Measurements from ENCODE around the gene PIK3CB.
"Not testable (repeated sequence)": the region's sequence is repeated elsewhere in the genome, so short reads cannot be mapped to it uniquely, and the experiment has no call there.

Gene PIK3CB

GRCh38 chr3:138824114-138824506 lies 10.6 kb downstream of the PIK3CB start:
- no peak overlapping the region for H3K4me3 ChIP-seq (ENCODE audit: low read depth, low read length, poor library complexity, severe bottlenecking)
- peaks cover 36% of the 10 kb centered on the region for H3K79me2 ChIP-seq (ENCODE audit: insufficient read depth, low read length)

GRCh38 chr3:138820379-138820778 lies 14.3 kb downstream of the PIK3CB start:
- H3K4me3 ChIP-seq (ENCODE audit: low read depth, low read length, poor library complexity, severe bottlenecking); H3K4me2 ChIP-seq (ENCODE audit: low read length); H3K9me3 ChIP-seq (ENCODE audit: low read length); H3K36me3 ChIP-seq (ENCODE audit: insufficient read depth, low read length); H2AFZ ChIP-seq (ENCODE audit: low read length); H3K27ac ChIP-seq (ENCODE audit: low read depth, low read length, poor library complexity, severe bottlenecking); H3K9ac ChIP-seq (ENCODE audit: low read length); H3K9me2 ChIP-seq (ENCODE audit: low read depth, low read length); H3K27me3 ChIP-seq (ENCODE audit: insufficient read depth, low read length); H3F3A ChIP-seq (ENCODE audit: insufficient read depth, low read length); H4K20me1 ChIP-seq (ENCODE audit: insufficient read depth, low read length): not testable (repeated sequence)
- H3K4me1 ChIP-seq (ENCODE audit: insufficient read depth, low read length, severe bottlenecking), result peaks cover 13% of the 10 kb centered on the region
- H3K79me2 ChIP-seq (ENCODE audit: insufficient read depth, low read length), result peaks cover 35% of the 10 kb centered on the region

More at GRCh38 chr3:138824114-138824506, 10.6 kb downstream of the PIK3CB start:
- H3K27me3 ChIP-seq (ENCODE audit: insufficient read depth, low read length), result no peaks in the 10 kb centered on the region
- no peaks in the 10 kb centered on the region for H3K9me3 ChIP-seq (ENCODE audit: low read length)
- no peak overlapping the region for H3K9ac ChIP-seq (ENCODE audit: low read length)
- H2AFZ ChIP-seq (ENCODE audit: low read length), result no peak overlapping the region
- TF ChIP-seq EZH2 (IDR thresholded peaks at IDR 0.05; ENCODE audit: borderline replicate concordance, low read length), result no peak
- TF ChIP-seq CTCF (IDR thresholded peaks at IDR 0.05; ENCODE audit: low read length), result no peak
- no peaks in the 10 kb centered on the region for H3K9me2 ChIP-seq (ENCODE audit: low read depth, low read length)
- H3K4me1 ChIP-seq (ENCODE audit: insufficient read depth, low read length, severe bottlenecking), result no peaks in the 10 kb centered on the region
- H3K36me3 ChIP-seq (ENCODE audit: insufficient read depth, low read length), result peaks cover 11% of the 10 kb centered on the region
- no peak overlapping the region for H3K4me2 ChIP-seq (ENCODE audit: low read length)
- no peaks in the 10 kb centered on the region for H4K20me1 ChIP-seq (ENCODE audit: insufficient read depth, low read length)
- H3K27ac ChIP-seq (ENCODE audit: low read depth, low read length, poor library complexity, severe bottlenecking), result no peak overlapping the region
- no peaks in the 10 kb centered on the region for H3F3A ChIP-seq (ENCODE audit: insufficient read depth, low read length)

GRCh38 chr3:138818185-138818860 lies 16.4 kb downstream of the PIK3CB start:
- H3K27ac ChIP-seq (ENCODE audit: low read depth, low read length, poor library complexity, severe bottlenecking), result peak overlapping the region; percentile 29
- H3K9ac ChIP-seq (ENCODE audit: low read length), result no peak overlapping the region
- H4K20me1 ChIP-seq (ENCODE audit: insufficient read depth, low read length), result no peaks in the 10 kb centered on the region
- H3K9me3 ChIP-seq (ENCODE audit: low read length), result no peaks in the 10 kb centered on the region
- H3K9me2 ChIP-seq (ENCODE audit: low read depth, low read length), result no peaks in the 10 kb centered on the region
- H3K4me2 ChIP-seq (ENCODE audit: low read length), result peak overlapping the region; percentile 7; the same call in 1 of the 2 replicates
- no peak for TF ChIP-seq EZH2 (IDR thresholded peaks at IDR 0.05; ENCODE audit: borderline replicate concordance, low read length)
- no peak for TF ChIP-seq CTCF (IDR thresholded peaks at IDR 0.05; ENCODE audit: low read length)
- no peaks in the 10 kb centered on the region for H3K27me3 ChIP-seq (ENCODE audit: insufficient read depth, low read length)
- no peak overlapping the region for H3K4me3 ChIP-seq (ENCODE audit: low read depth, low read length, poor library complexity, severe bottlenecking)
- H3K79me2 ChIP-seq (ENCODE audit: insufficient read depth, low read length), result peaks cover 22% of the 10 kb centered on the region
- H3F3A ChIP-seq (ENCODE audit: insufficient read depth, low read length), result no peaks in the 10 kb centered on the region
- peaks cover 13% of the 10 kb centered on the region for H3K4me1 ChIP-seq (ENCODE audit: insufficient read depth, low read length, severe bottlenecking)
- H2AFZ ChIP-seq (ENCODE audit: low read length), result no peak overlapping the region
- no peaks in the 10 kb centered on the region for H3K36me3 ChIP-seq (ENCODE audit: insufficient read depth, low read length)

GRCh38 chr3:138817695-138818094 lies 17.0 kb downstream of the PIK3CB start:
- Histone ChIP-seq H3K4me2 (ENCODE audit: low read length) (0 out of 2 replicates have a peak overlapping the region, but pooled peaks have one; percentile 7), H3K4me3 (ENCODE audit: low read depth, low read length, poor library complexity, severe bottlenecking) (no peak overlapping the region), H2AFZ (ENCODE audit: low read length) (no peak overlapping the region), H3K9me3 (ENCODE audit: low read length) (no peaks in the 10 kb centered on the region), H3F3A (ENCODE audit: insufficient read depth, low read length) (no peaks in the 10 kb centered on the region), H3K9ac (ENCODE audit: low read length) (no peak overlapping the region), H4K20me1 (ENCODE audit: insufficient read depth, low read length) (no peaks in the 10 kb centered on the region), H3K36me3 (ENCODE audit: insufficient read depth, low read length) (no peaks in the 10 kb centered on the region), H3K9me2 (ENCODE audit: low read depth, low read length) (no peaks in the 10 kb centered on the region), H3K27me3 (ENCODE audit: insufficient read depth, low read length) (no peaks in the 10 kb centered on the region), H3K79me2 (ENCODE audit: insufficient read depth, low read length) (peaks cover 28% of the 10 kb centered on the region), H3K4me1 (ENCODE audit: insufficient read depth, low read length, severe bottlenecking) (peaks cover 13% of the 10 kb centered on the region), H3K27ac (ENCODE audit: low read depth, low read length, poor library complexity, severe bottlenecking) (peak overlapping the region; percentile 29)
- TF ChIP-seq CTCF (IDR thresholded peaks at IDR 0.05; ENCODE audit: low read length) (no peak), EZH2 (IDR thresholded peaks at IDR 0.05; ENCODE audit: borderline replicate concordance, low read length) (no peak)

Measured in OCI-LY1 (cell line).